ENCODE data around the gene ADORA2A. TPM values are rescaled to one million over a fixed set of nuclear protein-coding genes. Genes with fewer than 3 reads are reported as not detected.

Gene ADORA2A
- total RNA-seq, 1 experiment from 2014 or later: 3.6 TPM

DNA sequence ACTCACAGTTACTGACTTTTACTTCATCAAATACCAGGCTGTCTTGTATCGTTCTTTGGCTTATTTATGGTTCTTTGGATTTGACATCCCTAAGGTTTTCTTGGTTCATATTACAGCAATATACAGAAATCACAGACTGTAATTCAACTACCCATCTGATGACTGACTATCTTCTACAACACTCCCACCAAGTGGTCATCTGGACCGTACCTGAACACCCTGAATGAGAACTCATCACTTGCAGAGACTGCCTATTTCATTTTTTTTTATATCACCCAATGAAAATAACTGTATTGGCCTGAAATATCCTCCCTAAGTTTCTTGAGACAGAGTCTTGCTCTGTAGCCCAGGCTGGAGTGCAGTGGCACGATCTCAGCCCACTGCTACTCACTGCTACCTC is 58.2 kb downstream of the ADORA2A start:
- Histone ChIP-seq H3K79me2 (ENCODE audit: insufficient read depth, low read length) (no peaks in the 10 kb centered on the region), H2AFZ (ENCODE audit: low read depth, low read length, poor library complexity, severe bottlenecking) (no peak overlapping the region), H3K9ac (ENCODE audit: low read length) (no peak overlapping the region), H3K4me2 (ENCODE audit: low read length) (no peak overlapping the region), H3K27me3 (ENCODE audit: insufficient read depth, low read length) (no peaks in the 10 kb centered on the region), H3K9me3 (ENCODE audit: control insufficient read depth in 1 of 2, insufficient read depth in 1 of 2, low read depth in 1 of 2, low read length in 2 of 2) (no peaks in the 10 kb centered on the region), H3K4me3 (replicated peaks in 1 of 2; ENCODE audit: low read depth in 1 of 2, low read length in 2 of 2) (no peak overlapping the region), H3K27ac (ENCODE audit: low read depth, low read length) (no peak overlapping the region), H3K4me1 (ENCODE audit: control insufficient read depth in 1 of 2, insufficient read depth in 2 of 2, low read length in 2 of 2) (peaks cover 12 to 15% of the 10 kb centered on the region in 2 experiments; a peak in 2 of 4 replicates), H3K9me2 (ENCODE audit: insufficient read depth) (no peaks in the 10 kb centered on the region), H4K20me1 (ENCODE audit: insufficient read depth) (no peaks in the 10 kb centered on the region), H3K36me3 (ENCODE audit: control insufficient read depth in 1 of 2, insufficient read depth in 2 of 2, low read length in 2 of 2) (no peaks in the 10 kb centered on the region)
- intact Hi-C loops (cut with micrococcal nuclease): no loop called here
- DNase-seq (ENCODE audit: low read depth, low spot score) (no peak), ATAC-seq (peak; percentile 64)
- TF ChIP-seq, protein P1, sequence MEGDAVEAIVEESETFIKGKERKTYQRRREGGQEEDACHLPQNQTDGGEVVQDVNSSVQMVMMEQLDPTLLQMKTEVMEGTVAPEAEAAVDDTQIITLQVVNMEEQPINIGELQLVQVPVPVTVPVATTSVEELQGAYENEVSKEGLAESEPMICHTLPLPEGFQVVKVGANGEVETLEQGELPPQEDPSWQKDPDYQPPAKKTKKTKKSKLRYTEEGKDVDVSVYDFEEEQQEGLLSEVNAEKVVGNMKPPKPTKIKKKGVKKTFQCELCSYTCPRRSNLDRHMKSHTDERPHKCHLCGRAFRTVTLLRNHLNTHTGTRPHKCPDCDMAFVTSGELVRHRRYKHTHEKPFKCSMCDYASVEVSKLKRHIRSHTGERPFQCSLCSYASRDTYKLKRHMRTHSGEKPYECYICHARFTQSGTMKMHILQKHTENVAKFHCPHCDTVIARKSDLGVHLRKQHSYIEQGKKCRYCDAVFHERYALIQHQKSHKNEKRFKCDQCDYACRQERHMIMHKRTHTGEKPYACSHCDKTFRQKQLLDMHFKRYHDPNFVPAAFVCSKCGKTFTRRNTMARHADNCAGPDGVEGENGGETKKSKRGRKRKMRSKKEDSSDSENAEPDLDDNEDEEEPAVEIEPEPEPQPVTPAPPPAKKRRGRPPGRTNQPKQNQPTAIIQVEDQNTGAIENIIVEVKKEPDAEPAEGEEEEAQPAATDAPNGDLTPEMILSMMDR (IDR thresholded peaks at IDR 0.05 in 2 of 3, conservative IDR thresholded peaks at IDR 0.05 in 1 of 3; ENCODE audit: borderline replicate concordance in 1 of 3, insufficient read depth in 1 of 3, low read depth in 2 of 3, low read length in 2 of 3): peak in 2 of 3 experiments; percentile 29 to 42; a peak in 2 of 6 replicates
- TF ChIP-seq TCF7L2 (IDR thresholded peaks at IDR 0.05; ENCODE audit: borderline replicate concordance, extremely low read depth, insufficient read depth, insufficient read length): no peak
- TF ChIP-seq RAD21 (IDR thresholded peaks at IDR 0.05; ENCODE audit: low read depth): peak; percentile 53; the same call in 1 of the 2 replicates
- TF ChIP-seq ZNF274 (IDR thresholded peaks at IDR 0.05; ENCODE audit: low read depth, low read length): no peak
- ChIA-PET CTCF (no interaction called here), POLR2A (no interaction called here), RAD21 (ENCODE audit: low non-redundant PET in 1 of 2, low total read pairs in 2 of 2, uncharacterized antibody in 2 of 2, unreplicated experiment in 2 of 2) (no interaction called here)
- no TSS peak for BruUV-seq (replicated peaks)

- Histone ChIP-seq H3K27ac (ENCODE audit: low read depth, low read length) (no peak overlapping the region), H3K9me3 (ENCODE audit: control insufficient read depth in 1 of 2, insufficient read depth in 1 of 2, low read depth in 1 of 2, low read length in 2 of 2) (no peaks in the 10 kb centered on the region), H3K9me2 (ENCODE audit: insufficient read depth) (no peaks in the 10 kb centered on the region), H3K79me2 (ENCODE audit: insufficient read depth, low read length) (no peaks in the 10 kb centered on the region), H3K4me3 (replicated peaks in 1 of 2; ENCODE audit: low read depth in 1 of 2, low read length in 2 of 2) (no peak overlapping the region), H3K9ac (ENCODE audit: low read length) (no peak overlapping the region), H2AFZ (ENCODE audit: low read depth, low read length, poor library complexity, severe bottlenecking) (no peak overlapping the region), H3K4me1 (ENCODE audit: control insufficient read depth in 1 of 2, insufficient read depth in 2 of 2, low read length in 2 of 2) (peaks cover 12 to 15% of the 10 kb centered on the region in 2 experiments; a peak in 2 of 4 replicates), H3K36me3 (ENCODE audit: control insufficient read depth in 1 of 2, insufficient read depth in 2 of 2, low read length in 2 of 2) (no peaks in the 10 kb centered on the region), H3K4me2 (ENCODE audit: low read length) (no peak overlapping the region), H4K20me1 (ENCODE audit: insufficient read depth) (no peaks in the 10 kb centered on the region), H3K27me3 (ENCODE audit: insufficient read depth, low read length) (no peaks in the 10 kb centered on the region)
- BruUV-seq (replicated peaks): no TSS peak
- no peak for DNase-seq (ENCODE audit: low read depth, low spot score)
- peak; percentile 32; the same call in 1 of the 2 replicates for ATAC-seq
- intact Hi-C loops (cut with micrococcal nuclease): no loop called here
- CTCF ChIA-PET: interaction anchor here (0.9 to 1.1 kb wide), 2 partner anchors 17 to 68 kb away, joined by 3 read pairs; no protein-coding TSS in a partner anchor
- POLR2A ChIA-PET: interaction anchor here (1.3 kb wide), 1 partner anchor 36 kb away, joined by 3 read pairs; no protein-coding TSS in a partner anchor
- RAD21 ChIA-PET (ENCODE audit: low non-redundant PET in 1 of 2, low total read pairs in 2 of 2, uncharacterized antibody in 2 of 2, unreplicated experiment in 2 of 2): no interaction called here
- no peak for TF ChIP-seq POLR2AphosphoS5 (IDR thresholded peaks at IDR 0.05; ENCODE audit: low read depth, low read length)
- TF ChIP-seq, protein P2, sequence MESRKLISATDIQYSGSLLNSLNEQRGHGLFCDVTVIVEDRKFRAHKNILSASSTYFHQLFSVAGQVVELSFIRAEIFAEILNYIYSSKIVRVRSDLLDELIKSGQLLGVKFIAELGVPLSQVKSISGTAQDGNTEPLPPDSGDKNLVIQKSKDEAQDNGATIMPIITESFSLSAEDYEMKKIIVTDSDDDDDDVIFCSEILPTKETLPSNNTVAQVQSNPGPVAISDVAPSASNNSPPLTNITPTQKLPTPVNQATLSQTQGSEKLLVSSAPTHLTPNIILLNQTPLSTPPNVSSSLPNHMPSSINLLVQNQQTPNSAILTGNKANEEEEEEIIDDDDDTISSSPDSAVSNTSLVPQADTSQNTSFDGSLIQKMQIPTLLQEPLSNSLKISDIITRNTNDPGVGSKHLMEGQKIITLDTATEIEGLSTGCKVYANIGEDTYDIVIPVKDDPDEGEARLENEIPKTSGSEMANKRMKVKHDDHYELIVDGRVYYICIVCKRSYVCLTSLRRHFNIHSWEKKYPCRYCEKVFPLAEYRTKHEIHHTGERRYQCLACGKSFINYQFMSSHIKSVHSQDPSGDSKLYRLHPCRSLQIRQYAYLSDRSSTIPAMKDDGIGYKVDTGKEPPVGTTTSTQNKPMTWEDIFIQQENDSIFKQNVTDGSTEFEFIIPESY (IDR thresholded peaks at IDR 0.05; ENCODE audit: extremely low read depth, insufficient replicate concordance, low read length): no peak
- TF ChIP-seq ATF3 (IDR thresholded peaks at IDR 0.05): no peak
- no peak for TF ChIP-seq ZFX (IDR thresholded peaks at IDR 0.05)
- no peak for TF ChIP-seq YY1 (IDR thresholded peaks at IDR 0.05; ENCODE audit: extremely low read depth, insufficient replicate concordance, low read depth, low read length)
- TF ChIP-seq CEBPB (IDR thresholded peaks at IDR 0.05; ENCODE audit: low read depth): no peak
- TF ChIP-seq SRF (IDR thresholded peaks at IDR 0.05; ENCODE audit: low read depth): no peak
- TF ChIP-seq, protein P1 (IDR thresholded peaks at IDR 0.05 in 2 of 3, conservative IDR thresholded peaks at IDR 0.05 in 1 of 3; ENCODE audit: borderline replicate concordance in 1 of 3, insufficient read depth in 1 of 3, low read depth in 2 of 3, low read length in 2 of 3): no peak
- TF ChIP-seq EZH2 (IDR thresholded peaks at IDR 0.05): no peak
- no peak for TF ChIP-seq JUND (IDR thresholded peaks at IDR 0.05)
Measured at GRCh38 chr22:24486501-24486921, 59.1 kb downstream of the ADORA2A start.
